SH-SY5Y (cell line): Measurements from ENCODE around the gene WDR48.

ENCODE experiments used
- GATA2 ChIP-seq: IDR thresholded peaks from 2 replicates; pipeline ENCODE4 v1.6.1; 2011; ENCODE audit warnings: mild to moderate bottlenecking, low read depth, low read length
- GATA3 ChIP-seq: IDR thresholded peaks from 2 replicates; pipeline ENCODE4 v1.6.1; 2011; ENCODE audit warnings: low read depth, mild to moderate bottlenecking, low read length, moderate library complexity

WDR48 gene

GRCh38 chr3:39029556-39029955 is 22.3 kb upstream of the WDR48 start:
- TF ChIP-seq GATA2 (no peak), GATA3 (no peak)

GRCh38 chr3:39038165-39038564 is 13.7 kb upstream of the WDR48 start:
- TF ChIP-seq GATA2 (no peak), GATA3 (no peak)

GRCh38 chr3:39050029-39050428 is 1.8 kb upstream of the WDR48 start:
- no peak for TF ChIP-seq GATA3
- no peak for TF ChIP-seq GATA2

- TF ChIP-seq GATA3 (no peak), GATA2 (no peak)
Observed at GRCh38 chr3:39052583-39052982, 767 bp downstream of the WDR48 start.

- no peak for TF ChIP-seq GATA2
- no peak for TF ChIP-seq GATA3
Observed at GRCh38 chr3:39053696-39054095, 1.9 kb downstream of the WDR48 start.

GRCh38 chr3:39056151-39056550 is 4.3 kb downstream of the WDR48 start:
- TF ChIP-seq GATA3 (no peak), GATA2 (no peak)

GRCh38 chr3:39062180-39062579 is 10.4 kb downstream of the WDR48 start:
- TF ChIP-seq GATA2 (no peak), GATA3 (no peak)

GRCh38 chr3:39063143-39063542 is 11.3 kb downstream of the WDR48 start:
- no peak for TF ChIP-seq GATA2
- TF ChIP-seq GATA3 = no peak

GRCh38 chr3:39064646-39065045 is 12.8 kb downstream of the WDR48 start:
- TF ChIP-seq GATA3 (no peak), GATA2 (no peak)

- TF ChIP-seq GATA2 = no peak
- TF ChIP-seq GATA3 = no peak
Observed at GRCh38 chr3:39065197-39065596, 13.4 kb downstream of the WDR48 start.

GRCh38 chr3:39067286-39067685 is 15.5 kb downstream of the WDR48 start:
- no peak for TF ChIP-seq GATA3
- TF ChIP-seq GATA2 = no peak

GRCh38 chr3:39068556-39068955 is 16.7 kb downstream of the WDR48 start:
- TF ChIP-seq GATA2 (no peak), GATA3 (no peak)

GRCh38 chr3:39075910-39076309 is 24.1 kb downstream of the WDR48 start:
- no peak for TF ChIP-seq GATA2
- no peak for TF ChIP-seq GATA3

GRCh38 chr3:39079530-39079929 is 27.7 kb downstream of the WDR48 start:
- no peak for TF ChIP-seq GATA2
- no peak for TF ChIP-seq GATA3

- no peak for TF ChIP-seq GATA3
- no peak for TF ChIP-seq GATA2
Observed at GRCh38 chr3:39080026-39080425, 28.2 kb downstream of the WDR48 start.

- no peak for TF ChIP-seq GATA3
- no peak for TF ChIP-seq GATA2
Observed at GRCh38 chr3:39082666-39083313, 31.0 kb downstream of the WDR48 start.
